Stimulated activated CD4-positive, alpha-beta T cell treated with anti-CD3 and anti-CD28 coated beads, TNF-alpha, amount 100 ng/mL, for 1 hour (primary cell): ENCODE results near the gene DALRD3.
"Not testable (repeated sequence)": the region's sequence is repeated elsewhere in the genome, so short reads cannot be mapped to it uniquely, and the experiment has no call there.

Experiments
- DNase-seq, 3 donors: peaks; one replicate each; pipeline ENCODE4 v3.0.0-alpha.2; 2020; ENCODE audit warnings: low read depth in 3 of 3, low spot score in 1 of 3

The DALRD3 gene

DNA sequence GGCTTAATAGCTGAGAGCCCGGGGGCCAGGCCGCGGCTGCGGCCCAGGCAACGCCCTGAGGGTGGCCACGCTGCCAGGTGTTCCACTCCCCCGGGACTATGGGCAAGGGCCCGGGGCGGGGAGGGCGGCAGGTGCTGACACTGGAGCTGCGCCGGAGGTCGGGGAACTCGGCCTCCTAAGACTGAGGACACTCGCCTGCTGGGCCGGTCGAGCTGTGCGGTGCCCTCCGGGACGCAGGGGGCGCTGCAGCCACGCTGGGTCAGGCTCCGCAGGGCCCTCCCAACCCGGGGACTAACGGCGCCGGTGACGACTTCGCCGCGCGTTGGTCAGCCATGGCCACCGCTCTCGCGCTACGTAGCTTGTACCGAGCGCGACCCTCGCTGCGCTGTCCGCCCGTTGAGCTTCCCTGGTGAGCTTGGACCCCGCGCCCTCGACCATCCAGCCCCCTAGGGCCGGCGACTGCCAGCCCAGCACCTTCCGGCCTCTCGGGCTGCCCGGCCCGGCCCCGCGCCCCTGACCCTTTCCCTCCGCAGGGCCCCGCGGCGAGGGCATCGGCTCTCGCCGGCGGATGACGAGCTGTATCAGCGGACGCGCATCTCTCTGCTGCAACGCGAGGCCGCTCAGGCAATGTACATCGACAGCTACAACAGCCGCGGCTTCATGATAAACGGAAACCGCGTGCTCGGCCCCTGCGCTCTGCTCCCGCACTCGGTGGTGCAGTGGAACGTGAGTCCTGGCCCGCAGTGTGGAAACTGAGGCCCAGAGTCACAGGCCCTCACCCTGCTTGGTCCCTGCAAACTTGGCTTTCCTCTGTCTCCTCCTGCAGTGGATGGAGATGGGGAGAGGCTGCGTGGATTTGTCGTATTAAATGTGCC lies 3.7 kb upstream of the DALRD3 start, which contains the start of gene NDUFAF3:
TSS of gene NDUFAF3 (plus strand) at position 309 of the 875 bp plus-strand sequence. CDS start at position 333, 24 bp downstream.
- DNase-seq: peak; percentile 70 to 86 (median 78)

DNA sequence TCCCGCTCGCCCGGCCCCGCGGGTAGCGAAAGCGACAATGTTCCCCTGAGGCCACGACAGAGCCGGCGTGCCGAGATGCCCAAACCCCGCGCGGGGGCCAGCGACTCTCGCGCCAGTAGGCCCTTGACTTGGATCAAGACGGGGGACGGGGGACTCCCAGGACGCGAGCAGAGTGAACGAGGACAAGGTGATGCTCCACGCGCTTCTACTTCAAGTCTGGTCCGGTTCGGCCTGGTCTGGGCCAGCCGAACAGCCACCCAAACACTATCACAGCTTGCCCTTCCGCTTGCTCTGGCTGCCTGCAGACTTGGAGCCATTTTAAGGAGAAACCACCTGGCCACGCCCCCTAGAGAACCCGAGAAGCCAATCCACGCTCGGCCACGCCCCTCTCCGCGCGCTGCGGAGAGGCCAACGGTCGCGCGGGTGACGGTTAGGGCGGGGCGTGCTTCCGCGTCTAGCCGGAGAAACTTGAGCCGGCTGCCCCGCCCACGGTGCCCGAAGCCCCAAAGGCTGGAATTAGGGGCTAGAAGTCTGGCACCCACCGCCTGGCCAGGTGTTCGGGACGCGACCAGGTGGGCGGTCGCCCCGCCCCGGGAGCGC lies 2.9 kb upstream of the DALRD3 start:
- DNase-seq: peak; percentile 94 to 96 (median 95)

DNA sequence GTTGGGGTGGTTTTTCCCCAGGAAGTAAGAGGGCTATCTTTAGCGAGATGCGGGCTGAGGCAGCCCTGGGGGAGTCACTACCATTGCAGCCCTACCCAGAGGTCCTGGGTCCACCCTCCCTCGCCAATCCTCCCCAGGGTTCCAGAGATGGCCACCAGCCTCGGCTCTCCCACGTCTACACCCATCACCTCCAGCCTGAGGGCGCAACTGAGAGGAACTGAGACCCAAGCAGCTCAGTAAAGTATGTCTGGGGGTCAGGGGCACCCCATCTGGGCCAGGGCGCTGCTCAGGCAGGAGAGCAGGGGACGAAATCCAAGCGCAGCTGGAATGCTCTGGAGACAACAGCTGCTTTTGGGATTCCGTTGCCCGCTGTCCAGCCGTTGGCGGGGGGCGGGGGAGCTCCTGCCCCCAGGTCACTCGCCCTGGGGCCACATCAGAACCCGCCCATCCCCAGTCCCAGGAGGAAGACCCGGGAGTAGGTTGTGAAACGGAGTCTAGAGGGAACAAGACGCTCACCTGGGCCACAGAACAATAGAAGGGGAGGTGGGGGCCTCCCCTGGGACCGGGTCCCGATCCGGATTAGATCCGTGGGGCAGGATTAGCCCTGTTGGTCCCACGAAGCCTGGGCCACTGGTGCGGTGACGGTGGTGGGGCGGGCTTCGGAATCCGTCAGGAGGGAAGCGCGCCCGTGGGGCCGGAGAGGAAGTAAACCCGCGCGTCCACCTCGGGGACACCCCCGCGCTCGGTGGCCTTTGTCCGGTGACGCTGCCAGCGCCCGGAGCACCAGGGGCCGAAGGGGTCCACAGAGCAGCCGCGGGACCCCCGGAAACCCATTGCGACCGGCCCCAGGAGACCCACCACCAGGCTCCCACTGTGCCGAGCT lies 2.2 kb upstream of the DALRD3 start:
- no peak for DNase-seq

DNA sequence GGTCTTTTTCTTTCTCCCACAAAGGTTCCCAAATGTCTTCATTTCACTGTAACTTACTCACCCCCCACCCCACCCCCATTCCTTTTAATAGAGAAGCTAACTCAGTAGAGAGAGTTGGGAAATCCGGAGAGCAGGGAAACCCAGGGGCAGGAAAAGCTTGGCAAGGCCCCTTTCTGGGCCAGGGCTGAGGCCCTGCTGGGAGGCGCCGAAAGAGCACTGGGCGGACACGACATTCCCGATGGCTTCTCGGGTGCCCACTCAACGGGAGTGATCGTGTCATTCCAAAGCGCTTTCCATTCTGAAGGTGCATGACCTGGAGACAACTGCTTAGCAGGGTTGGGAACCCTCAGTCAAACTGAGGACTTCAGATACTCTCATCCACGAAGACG lies 1.6 kb upstream of the DALRD3 start:
- no peak for DNase-seq

DNA sequence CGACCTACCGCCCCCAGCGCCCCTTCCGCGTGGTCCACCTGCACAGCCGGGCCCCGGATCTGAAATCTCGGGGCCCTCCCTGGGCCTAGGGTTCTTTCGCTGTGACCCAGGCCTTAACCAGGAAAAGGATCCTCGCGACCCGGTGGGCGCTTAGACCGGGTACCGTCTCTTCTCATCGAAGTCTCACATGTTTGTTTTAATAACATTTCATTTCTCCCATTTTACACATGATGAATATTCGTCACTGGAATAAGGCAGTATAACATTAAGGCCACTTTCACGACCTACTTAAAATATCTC lies 277 bp upstream of the DALRD3 start:
- no peak for DNase-seq

DNA sequence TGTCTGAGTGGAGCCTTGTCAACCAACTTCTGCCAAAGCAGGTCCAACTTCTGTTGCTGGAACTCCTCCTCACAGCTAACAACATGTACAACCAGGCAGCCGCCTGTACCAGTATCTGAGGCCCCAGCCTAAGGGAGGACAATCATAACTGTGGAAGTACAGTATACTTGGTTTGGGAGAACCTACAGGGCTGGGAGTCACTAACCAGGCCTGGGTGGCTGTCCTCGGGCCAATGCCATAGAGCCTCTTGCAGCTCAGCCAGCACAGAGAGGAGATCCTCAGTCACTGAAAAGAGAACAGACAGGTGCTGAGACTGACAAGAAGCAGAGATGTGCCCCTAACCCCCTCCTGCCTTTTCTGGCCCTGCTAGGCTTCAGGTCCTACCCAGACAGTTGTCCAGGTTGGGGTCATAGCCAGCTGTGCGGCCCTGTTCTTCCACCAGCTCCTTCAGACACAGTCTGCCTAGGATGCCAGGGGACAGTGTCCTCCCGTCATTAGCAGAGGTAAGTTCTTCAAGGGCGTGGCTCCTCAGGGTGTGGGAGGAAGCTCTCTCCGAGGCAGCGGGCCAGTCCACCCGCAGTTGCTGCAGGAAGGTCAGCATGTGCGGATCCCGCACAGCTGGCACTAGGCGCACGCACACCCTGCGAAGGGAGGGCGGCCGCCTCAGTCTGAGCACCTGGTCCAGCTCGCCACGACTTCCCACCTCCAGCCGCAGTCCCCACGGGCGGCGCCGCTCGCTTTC lies 980 bp downstream of the DALRD3 start:
- no peak for DNase-seq

DNA sequence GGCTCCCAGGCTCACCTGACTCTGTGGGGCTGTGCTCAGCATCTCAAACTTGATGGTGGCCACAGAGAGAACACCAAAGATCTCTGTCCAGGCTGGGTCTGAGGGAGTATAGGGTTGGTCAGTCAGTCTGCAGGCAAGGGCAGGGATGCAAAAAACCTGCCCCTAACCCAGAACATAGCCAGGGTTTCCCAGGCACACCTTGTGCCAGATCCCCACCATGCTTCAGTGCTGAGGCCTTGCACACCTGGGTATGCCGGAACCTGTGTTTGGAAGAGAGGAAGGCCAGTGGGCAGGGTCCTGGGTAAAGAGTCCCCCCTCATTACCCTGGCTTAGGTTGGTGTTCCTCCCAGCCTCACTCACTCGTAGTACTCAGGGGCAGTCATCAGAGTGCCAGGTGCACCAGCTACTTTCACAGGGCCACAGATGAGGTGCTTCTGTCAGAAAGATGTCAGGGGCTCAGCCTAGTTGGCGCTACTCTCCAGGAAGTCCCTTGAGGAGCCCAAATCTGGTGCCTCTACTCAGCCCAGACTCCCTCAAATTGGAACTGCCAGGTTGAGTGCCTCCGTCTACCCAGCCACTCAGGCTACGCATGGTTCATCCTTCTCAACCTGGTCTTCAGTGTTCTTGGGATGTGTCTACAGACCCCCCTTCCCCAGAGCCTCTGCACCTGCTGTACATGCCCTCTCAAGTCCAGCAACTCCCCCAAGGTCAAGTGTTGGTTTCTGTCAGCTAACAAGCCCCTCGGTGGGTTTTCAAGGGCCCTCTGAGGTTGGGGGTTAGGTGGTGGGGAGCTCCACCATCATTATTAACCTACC lies 1.8 kb downstream of the DALRD3 start:
- no peak for DNase-seq

DNA sequence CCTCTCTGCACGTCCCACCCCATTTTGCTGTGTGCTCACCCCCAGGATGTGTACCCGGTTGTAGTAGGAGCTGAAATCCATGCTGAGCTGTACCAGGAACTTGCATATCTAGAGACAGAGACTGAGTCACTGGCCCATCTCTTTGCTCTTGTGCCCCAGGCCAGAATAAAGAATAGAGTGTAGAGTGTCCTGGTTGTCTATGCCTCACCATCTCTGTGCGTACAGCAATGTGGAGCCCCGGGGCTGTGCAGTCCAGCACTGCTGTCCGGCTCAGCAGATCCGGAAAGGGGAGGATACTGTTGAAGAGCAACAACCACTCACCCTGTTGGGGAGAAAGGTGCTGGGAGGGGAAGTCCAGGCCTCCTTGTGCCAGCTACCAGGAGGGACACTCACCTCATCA lies 2.6 kb downstream of the DALRD3 start:
- no peak for DNase-seq

DNA sequence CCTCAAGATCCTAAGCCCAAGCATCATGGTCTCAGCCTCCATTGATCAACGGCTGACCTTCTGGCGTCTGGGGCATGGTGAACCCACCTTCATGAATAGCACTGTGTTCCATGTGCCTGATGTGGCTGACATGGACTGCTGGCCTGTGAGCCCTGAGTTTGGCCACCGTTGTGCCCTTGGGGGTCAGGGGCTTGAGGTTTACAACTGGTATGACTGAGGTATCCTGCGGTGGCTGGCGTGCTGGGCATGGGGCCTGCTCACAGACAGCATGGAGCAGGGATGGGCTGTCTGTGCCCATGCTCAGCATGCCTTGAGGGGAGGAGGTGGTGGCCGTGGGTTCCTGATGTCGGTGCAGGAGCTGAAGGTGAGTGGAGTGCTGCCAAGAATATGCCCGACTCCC lies 3.3 kb downstream of the DALRD3 start:
- no peak for DNase-seq

DNA sequence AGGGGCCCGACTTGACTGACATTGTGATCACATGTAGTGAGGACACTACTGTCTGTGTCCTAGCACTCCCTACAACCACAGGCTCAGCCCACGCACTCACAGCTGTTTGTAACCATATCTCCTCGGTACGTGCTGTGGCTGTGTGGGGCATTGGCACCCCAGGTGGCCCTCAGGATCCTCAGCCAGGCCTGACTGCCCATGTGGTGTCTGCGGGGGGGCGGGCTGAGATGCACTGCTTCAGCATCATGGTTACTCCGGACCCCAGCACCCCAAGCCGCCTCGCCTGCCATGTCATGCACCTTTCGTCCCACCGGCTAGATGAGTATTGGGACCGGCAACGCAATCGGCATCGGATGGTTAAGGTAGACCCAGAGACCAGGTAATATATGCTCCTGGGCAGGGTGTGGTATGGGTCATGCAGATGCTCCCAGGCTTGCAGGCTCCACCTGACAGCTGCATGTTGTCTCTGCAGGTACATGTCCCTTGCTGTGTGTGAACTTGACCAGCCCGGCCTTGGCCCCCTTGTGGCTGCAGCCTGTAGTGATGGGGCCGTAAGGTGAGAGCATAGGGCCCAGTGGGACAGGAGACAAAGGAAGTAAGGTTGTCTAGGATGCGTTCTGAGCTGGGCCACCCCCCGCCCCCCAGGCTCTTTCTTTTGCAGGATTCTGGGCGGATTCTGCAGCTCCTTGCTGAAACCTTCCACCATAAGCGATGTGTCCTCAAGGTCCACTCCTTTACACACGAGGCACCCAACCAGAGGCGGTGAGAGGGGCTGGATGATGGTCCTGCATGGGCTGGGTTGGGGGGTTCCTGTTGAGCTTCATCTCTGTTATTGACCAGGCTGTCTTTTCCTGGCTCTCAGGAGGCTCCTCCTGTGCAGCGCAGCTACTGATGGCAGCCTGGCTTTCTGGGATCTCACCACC lies 4.4 kb downstream of the DALRD3 start:
- no peak for DNase-seq

DNA sequence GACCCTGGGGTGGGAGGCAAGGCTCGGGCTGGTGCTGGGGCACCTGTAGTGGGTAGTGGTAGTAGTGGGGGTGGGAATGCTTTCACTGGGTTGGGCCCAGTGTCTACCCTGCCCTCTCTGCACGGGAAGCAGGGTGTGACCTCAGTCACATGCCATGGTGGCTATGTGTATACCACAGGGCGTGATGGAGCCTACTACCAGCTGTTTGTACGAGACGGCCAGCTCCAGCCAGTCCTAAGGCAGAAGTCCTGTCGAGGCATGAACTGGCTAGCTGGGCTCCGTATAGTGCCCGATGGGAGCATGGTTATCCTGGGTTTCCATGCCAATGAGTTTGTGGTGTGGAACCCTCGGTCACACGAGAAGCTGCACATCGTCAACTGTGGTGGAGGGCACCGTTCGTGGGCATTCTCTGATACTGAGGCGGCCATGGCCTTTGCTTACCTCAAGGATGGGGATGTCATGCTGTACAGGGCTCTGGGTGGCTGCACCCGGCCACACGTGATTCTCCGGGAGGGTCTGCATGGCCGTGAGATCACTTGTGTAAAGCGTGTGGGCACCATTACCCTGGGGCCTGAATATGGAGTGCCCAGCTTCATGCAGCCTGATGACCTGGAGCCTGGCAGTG lies 5.2 kb downstream of the DALRD3 start:
- DNase-seq: no peak

DNA sequence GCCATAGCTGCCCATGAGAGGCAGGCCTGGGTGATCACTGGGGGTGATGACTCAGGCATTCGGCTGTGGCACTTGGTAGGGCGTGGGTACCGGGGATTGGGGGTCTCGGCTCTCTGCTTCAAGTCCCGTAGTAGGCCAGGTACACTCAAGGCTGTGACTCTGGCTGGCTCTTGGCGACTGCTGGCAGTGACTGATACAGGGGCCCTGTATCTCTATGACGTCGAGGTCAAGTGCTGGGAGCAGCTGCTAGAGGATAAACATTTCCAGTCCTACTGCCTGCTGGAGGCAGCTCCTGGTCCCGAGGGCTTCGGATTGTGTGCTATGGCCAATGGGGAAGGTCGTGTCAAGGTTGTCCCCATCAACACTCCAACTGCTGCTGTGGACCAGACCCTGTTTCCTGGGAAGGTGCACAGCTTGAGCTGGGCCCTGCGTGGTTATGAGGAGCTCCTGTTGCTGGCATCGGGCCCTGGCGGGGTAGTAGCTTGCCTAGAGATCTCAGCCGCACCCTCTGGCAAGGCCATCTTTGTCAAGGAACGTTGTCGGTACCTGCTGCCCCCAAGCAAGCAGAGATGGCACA lies 5.9 kb downstream of the DALRD3 start:
- no peak for DNase-seq

DNA sequence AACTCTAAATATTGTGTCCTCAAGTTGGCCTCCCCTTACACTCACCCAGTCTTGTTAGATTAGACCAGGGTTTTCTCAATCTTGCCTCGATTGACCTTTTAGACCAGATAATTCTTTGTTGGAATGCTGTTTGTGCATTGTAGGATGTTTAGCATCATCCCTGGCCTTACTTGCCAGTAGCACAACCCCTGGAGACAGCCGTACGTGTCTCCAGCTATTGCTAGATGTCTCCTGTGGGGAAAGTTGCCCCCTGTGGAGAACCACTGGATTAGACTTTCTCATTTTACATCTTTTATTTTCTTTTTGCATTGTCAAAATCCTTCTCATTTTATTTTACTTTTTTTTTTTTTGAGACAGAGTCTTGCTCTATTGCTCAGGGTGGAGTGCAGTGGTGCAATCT lies 9.0 kb downstream of the DALRD3 start:
- no peak for DNase-seq

DNA sequence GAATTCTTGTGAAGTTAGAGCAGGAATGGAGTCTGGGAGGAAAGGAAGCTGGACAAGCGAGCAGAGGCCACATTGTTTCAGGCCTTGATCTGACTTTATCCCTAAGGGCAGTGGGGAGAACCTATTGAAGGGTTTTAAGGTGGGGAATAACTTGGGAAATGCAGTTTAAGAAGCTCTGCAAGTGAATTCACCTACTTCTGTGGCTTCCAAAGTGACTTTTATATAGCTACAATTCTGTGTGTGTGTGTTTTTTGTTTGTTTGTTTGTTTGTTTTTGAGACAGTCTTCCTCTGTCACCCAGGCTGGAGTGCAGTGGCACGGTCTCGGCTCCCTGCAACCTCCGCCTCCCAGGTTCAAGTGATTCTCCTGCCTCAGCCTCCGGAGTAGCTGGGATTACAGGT lies 9.8 kb downstream of the DALRD3 start:
- DNase-seq: not testable (repeated sequence)

DNA sequence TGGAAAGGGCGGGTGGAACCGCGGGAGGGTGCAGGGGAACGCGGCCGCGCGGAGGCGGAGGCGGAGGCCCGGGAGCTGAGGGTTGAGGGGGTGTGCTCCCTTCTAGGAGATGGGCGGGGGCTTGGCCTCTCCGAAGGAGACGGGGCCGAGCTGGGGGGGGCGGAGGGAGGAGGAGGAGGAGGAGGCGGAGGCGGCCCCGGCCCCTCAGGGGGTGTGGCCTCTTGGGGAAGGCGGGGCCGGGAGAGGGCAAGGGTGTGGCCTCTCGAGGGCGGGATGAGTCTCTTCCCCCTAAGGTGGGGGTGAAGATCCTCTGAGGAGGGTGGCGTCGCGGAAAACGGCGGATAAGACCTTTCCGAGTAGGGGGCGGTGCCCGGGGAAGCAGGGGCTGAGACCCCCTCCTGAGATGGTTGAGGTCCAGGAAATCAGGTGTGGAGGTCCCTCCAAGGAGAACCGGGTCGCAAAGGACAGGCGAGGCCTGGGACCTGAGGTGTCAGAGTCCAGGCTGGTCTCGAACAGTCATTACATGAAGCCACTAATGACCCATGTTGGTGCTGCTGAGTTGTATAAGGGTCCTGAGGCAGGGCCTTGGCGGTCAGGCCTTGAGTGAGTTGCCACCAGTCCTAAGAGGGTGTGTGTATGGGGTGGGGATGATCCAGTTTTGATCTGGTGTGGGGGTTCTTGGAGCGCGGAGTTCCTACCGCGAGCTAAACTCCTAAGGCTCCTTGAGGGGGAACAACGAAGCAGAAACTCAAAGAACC lies 10.4 kb downstream of the DALRD3 start:
- DNase-seq: peak; percentile 75 to 87 (median 80)

DNA sequence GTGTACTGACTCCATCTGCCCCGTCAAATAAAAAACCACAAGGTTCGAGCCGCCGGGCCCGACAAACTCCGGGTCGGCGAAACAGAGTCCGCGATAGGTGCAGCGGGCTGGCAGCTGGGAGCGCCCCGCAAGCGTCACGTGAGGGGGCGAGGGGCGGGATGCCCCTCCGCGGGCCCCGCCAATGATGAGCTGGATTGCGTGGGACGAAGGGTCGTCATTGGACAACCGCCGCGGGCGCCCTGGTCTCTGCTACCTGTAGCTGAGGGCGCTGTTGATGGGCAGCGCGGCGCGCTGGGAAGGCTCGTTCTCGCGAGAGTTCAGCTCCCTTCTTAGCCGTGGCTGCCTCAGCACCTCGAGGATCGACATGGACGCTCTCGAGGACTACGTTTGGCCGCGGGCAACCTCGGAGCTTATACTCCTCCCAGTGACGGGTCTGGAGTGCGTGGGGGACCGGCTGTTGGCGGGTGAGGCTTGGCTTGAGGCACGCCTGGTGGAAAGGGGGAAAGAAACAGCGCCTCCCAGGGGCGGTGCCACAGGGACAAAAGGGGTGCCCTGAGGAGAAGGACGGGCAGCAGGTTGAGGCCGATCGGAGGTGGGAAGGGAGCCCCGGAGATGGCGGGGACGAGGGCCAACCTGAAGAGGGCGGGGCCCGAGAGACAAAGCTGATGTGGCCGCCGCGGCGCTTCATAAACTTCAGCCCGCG lies 11.2 kb downstream of the DALRD3 start, which contains the start of gene WDR6:
TSS of gene WDR6 (plus strand) at position 324 of the 703 bp plus-strand sequence. CDS start at position 365, 41 bp downstream.
- DNase-seq: peak; percentile 90 to 93 (median 91)
